ENCODE data around the gene MIS18A.

GRCh38 chr21:32308696-32309095 is 29.8 kb upstream of the MIS18A start:
- no peak for TF ChIP-seq YY1 (IDR thresholded peaks at IDR 0.05; ENCODE audit: low read depth)
- TF ChIP-seq, protein P1, sequence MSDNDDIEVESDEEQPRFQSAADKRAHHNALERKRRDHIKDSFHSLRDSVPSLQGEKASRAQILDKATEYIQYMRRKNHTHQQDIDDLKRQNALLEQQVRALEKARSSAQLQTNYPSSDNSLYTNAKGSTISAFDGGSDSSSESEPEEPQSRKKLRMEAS (IDR thresholded peaks at IDR 0.05): no peak
- TF ChIP-seq EGR1 (IDR thresholded peaks at IDR 0.05): no peak
- no peak for TF ChIP-seq CREB1 (IDR thresholded peaks at IDR 0.05; ENCODE audit: low read depth)
- no peak for TF ChIP-seq EP300 (IDR thresholded peaks at IDR 0.05; ENCODE audit: borderline replicate concordance)
- TF ChIP-seq FOXM1 (IDR thresholded peaks at IDR 0.05; ENCODE audit: borderline replicate concordance, low read depth): no peak
